GM12801 (cell line): ENCODE results near the gene SFSWAP.

Experiments
- TF ChIP-seq, protein P1 (sequence below): IDR thresholded peaks from one replicate; pipeline ENCODE4 v1.5.1; 2011; ENCODE audit warnings: control low read depth; ENCODE audit not compliant: insufficient read length; ENCODE audit errors: extremely low read depth

Gene SFSWAP

GRCh38 chr12:131737150-131737827 is 26.4 kb downstream of the SFSWAP start:
- TF ChIP-seq, protein P1, sequence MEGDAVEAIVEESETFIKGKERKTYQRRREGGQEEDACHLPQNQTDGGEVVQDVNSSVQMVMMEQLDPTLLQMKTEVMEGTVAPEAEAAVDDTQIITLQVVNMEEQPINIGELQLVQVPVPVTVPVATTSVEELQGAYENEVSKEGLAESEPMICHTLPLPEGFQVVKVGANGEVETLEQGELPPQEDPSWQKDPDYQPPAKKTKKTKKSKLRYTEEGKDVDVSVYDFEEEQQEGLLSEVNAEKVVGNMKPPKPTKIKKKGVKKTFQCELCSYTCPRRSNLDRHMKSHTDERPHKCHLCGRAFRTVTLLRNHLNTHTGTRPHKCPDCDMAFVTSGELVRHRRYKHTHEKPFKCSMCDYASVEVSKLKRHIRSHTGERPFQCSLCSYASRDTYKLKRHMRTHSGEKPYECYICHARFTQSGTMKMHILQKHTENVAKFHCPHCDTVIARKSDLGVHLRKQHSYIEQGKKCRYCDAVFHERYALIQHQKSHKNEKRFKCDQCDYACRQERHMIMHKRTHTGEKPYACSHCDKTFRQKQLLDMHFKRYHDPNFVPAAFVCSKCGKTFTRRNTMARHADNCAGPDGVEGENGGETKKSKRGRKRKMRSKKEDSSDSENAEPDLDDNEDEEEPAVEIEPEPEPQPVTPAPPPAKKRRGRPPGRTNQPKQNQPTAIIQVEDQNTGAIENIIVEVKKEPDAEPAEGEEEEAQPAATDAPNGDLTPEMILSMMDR = no peak

DNA sequence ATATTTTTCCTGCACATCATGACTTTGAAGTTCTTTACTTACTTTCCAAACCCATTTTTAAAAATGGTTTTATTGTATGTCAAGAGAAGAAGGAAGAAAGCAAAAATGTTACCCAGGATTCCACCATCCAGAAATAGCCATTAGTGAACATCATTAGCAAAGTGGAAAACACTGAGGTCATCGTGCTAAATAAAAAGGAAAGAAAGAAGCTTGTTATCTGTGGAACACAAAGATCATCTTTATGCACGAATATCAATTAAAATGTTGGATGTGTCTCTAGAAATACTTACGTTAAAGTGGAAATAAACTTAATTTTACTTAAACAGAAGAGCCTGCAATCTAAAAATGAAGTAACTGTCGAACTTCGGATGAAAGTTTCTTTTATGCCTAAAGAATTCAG is 27.3 kb downstream of the SFSWAP start:
- TF ChIP-seq, protein P1 = no peak

GRCh38 chr12:131740626-131741025 is 29.7 kb downstream of the SFSWAP start:
- TF ChIP-seq, protein P1 = no peak

DNA sequence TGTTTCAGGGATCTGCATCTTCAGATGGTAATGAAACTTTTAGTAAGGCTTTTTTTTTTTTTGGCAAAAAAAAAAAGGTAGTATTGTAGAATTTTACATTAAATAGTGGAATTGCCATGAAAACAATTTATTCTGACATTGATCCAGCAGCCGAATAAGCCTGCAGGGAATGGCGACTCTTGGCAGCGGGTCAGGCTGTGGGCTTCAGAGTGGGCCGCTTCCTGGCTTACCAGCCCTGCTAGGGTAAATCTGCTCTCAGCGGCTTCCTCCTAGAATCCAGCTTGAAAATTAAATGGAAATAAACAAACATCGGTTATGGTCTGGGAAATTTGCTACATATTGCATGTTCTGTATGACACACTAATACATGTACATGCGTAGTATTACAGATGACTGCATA is 34.8 kb downstream of the SFSWAP start:
- TF ChIP-seq, protein P1 = no peak

DNA sequence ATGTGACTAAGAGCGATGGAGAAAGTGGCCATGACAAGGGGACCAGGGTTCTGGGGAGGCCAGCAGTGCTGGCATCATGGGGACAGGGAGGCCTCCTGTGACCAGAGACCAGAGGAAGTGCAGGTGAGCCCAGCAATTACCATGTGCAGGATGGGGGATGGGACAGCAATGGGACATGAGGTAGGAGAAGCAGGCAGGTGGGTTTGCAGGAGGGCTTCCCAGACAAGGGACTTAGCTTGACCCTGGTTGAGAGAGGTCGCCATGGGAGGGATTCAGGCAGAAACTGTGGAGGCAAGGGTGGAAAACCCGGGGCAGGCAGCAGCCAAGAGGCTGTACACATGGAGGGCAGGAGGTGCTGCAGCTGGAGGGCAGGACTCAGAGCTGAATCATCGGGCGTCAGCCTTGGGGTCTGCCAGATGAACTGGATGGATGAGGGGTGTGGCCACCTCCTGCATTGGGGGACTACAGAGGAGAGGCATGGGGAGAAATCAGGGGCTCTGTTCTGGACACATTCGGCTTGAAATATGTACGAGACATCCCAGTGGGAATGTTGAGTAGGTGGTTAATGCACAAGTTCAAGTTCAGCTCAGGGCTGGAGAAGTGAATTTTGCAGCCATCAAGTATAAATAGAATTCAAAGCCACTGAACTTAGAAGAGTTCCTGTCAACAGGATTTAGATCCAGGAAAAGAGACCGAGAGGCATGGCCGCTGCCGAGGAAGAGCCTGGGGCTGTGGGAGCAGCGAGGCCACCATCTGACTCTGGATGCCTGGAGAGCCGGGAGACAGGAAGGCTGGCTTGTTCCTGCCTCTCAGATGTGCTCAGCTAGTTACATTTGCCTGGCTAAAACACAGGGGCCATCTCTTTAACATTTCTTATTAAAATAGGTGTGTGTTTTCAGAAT is 36.6 kb downstream of the SFSWAP start:
- TF ChIP-seq, protein P1 = no peak

- TF ChIP-seq, protein P1 = no peak
Measured at GRCh38 chr12:131749618-131750315, 38.9 kb downstream of the SFSWAP start.

DNA sequence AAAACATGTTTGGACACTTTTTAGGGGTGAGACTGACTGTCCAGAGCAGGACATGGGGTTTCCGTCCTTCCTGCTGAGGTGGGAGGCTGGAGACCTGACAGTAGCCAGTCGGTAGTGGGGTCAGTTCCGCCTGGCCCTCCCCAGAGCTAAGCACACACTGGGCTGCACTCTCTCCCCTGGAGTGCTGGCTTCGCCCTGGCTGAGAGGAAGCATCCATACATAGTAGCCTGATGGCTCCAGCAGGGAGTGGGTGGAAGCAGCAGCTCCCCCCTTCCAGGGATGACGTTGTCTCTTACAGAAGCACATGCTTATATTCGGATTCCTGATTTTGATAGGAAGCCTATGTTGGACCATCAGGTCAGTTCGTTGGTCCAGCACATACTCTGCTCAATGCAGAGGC is 40.4 kb downstream of the SFSWAP start:
- TF ChIP-seq, protein P1 = no peak
